Vagina (tissue), 2 donors: Measurements from ENCODE around the gene CHRM2.

ENCODE experiments used
- CTCF ChIP-seq, 3 experiments: fragments of 450-650 bp in 2 of 3; fragments of 200-600 bp in 1 of 3; sonication (generic) in 1 of 3; IDR thresholded peaks; one replicate each; pipeline ENCODE4 v1.5.1; 2017 to 2019; ENCODE audit warnings: antibody characterized with exemption in 3 of 3, mild to moderate bottlenecking in 2 of 3, moderate library complexity in 2 of 3
- POLR2A ChIP-seq, 2 donors: fragments of 450-650 bp; IDR thresholded peaks; one replicate each; pipeline ENCODE4 v1.6.1; 2017; ENCODE audit warnings: antibody characterized with exemption in 2 of 2, mild to moderate bottlenecking in 2 of 2, moderate library complexity in 2 of 2

- TF ChIP-seq POLR2A (IDR thresholded peaks at IDR 0.05) (no peak), CTCF (IDR thresholded peaks at IDR 0.05) (no peak)
Observed at GRCh38 chr7:136938476-136938875, 70.0 kb downstream of the CHRM2 start.
